NCI-H82 (cell line): ENCODE results near the gene GOLGA2.
A peak's percentile ranks its signal among the peaks of the same experiment; 100 is the strongest.

Experiments used
- DNase-seq: peaks from one replicate; lab custom pipeline; 2025; lab: John Stamatoyannopoulos, UW

GOLGA2 gene

GRCh38 chr9:128275198-128276007 is at the start of gene GOLGA2:
Gene GOLGA2 (minus strand): TSS chr9:128276007. CDS start chr9:128275976, 31 bp downstream.
- DNase-seq, result peak; percentile 48

- no peak for DNase-seq
Observed at GRCh38 chr9:128324401-128324800, 48.6 kb upstream of the GOLGA2 start.

GRCh38 chr9:128323791-128324190 is 48.0 kb upstream of the GOLGA2 start:
- DNase-seq, result no peak

- DNase-seq, result no peak
Observed at GRCh38 chr9:128323212-128323730, 47.5 kb upstream of the GOLGA2 start.

GRCh38 chr9:128322404-128323211 is 46.8 kb upstream of the GOLGA2 start, which contains the start of the genes COQ4 and TRUB2:
Gene COQ4 (plus strand): TSS chr9:128322839. CDS start chr9:128322859, 20 bp downstream.
Gene TRUB2 (minus strand): TSS chr9:128322447. CDS start chr9:128322408, 39 bp downstream.
- DNase-seq, result peak; percentile 97

- DNase-seq, result no peak
Observed at GRCh38 chr9:128321879-128322403, 46.1 kb upstream of the GOLGA2 start.

- DNase-seq, result no peak
Observed at GRCh38 chr9:128321343-128321742, 45.5 kb upstream of the GOLGA2 start.

GRCh38 chr9:128317629-128318028 is 41.8 kb upstream of the GOLGA2 start:
- no peak for DNase-seq

GRCh38 chr9:128316421-128316820 is 40.6 kb upstream of the GOLGA2 start:
- no peak for DNase-seq

- DNase-seq, result no peak
Observed at GRCh38 chr9:128314697-128315096, 38.9 kb upstream of the GOLGA2 start.

GRCh38 chr9:128310461-128310860 is 34.7 kb upstream of the GOLGA2 start:
- no peak for DNase-seq

- DNase-seq, result no peak
Observed at GRCh38 chr9:128309551-128309950, 33.7 kb upstream of the GOLGA2 start.

GRCh38 chr9:128304971-128305288 is 29.1 kb upstream of the GOLGA2 start:
- peak; percentile 98 for DNase-seq

- no peak for DNase-seq
Observed at GRCh38 chr9:128304136-128304970, 28.5 kb upstream of the GOLGA2 start.

- no peak for DNase-seq
Observed at GRCh38 chr9:128298535-128299482, 23.0 kb upstream of the GOLGA2 start.

- DNase-seq, result no peak
Observed at GRCh38 chr9:128297221-128297773, 21.5 kb upstream of the GOLGA2 start.

- DNase-seq, result no peak
Observed at GRCh38 chr9:128296340-128297220, 20.8 kb upstream of the GOLGA2 start.

- no peak for DNase-seq
Observed at GRCh38 chr9:128294142-128294541, 18.3 kb upstream of the GOLGA2 start.

- no peak for DNase-seq
Observed at GRCh38 chr9:128293091-128293490, 17.3 kb upstream of the GOLGA2 start.
